GM18868 (cell line): ENCODE results near the gene CFAP54.
"Not testable (repeated sequence)": the region's sequence is repeated elsewhere in the genome, so short reads cannot be mapped to it uniquely, and the experiment has no call there.

ENCODE experiments used
- ATAC-seq: cut with Tn5 transposase; IDR thresholded peaks from one replicate; pipeline ENCODE4 v1.9.1; 2021; ENCODE audit warnings: mild to moderate bottlenecking, moderate library complexity; ENCODE audit not compliant: unreplicated experiment

The CFAP54 gene

GRCh38 chr12:96623155-96623554 lies 133.8 kb downstream of the CFAP54 start:
- no peak for ATAC-seq

- no peak for ATAC-seq
Measured at GRCh38 chr12:96623656-96624217, 134.4 kb downstream of the CFAP54 start.

GRCh38 chr12:96635844-96636243 lies 146.5 kb downstream of the CFAP54 start:
- no peak for ATAC-seq

GRCh38 chr12:96636895-96637294 lies 147.5 kb downstream of the CFAP54 start:
- no peak for ATAC-seq

- ATAC-seq: no peak
Measured at GRCh38 chr12:96648923-96649322, 159.5 kb downstream of the CFAP54 start.

- no peak for ATAC-seq
Measured at GRCh38 chr12:96652870-96653269, 163.5 kb downstream of the CFAP54 start.

- no peak for ATAC-seq
Measured at GRCh38 chr12:96658075-96658474, 168.7 kb downstream of the CFAP54 start.

GRCh38 chr12:96669786-96670185 lies 180.4 kb downstream of the CFAP54 start:
- no peak for ATAC-seq

GRCh38 chr12:96670334-96670899 lies 181.0 kb downstream of the CFAP54 start:
- no peak for ATAC-seq

GRCh38 chr12:96675519-96675918 lies 186.1 kb downstream of the CFAP54 start:
- ATAC-seq: not testable (repeated sequence)

GRCh38 chr12:96677363-96677762 lies 188.0 kb downstream of the CFAP54 start:
- ATAC-seq: no peak

- ATAC-seq: no peak
Measured at GRCh38 chr12:96687719-96688118, 198.3 kb downstream of the CFAP54 start.

GRCh38 chr12:96698521-96698920 lies 209.1 kb downstream of the CFAP54 start:
- ATAC-seq: no peak

- no peak for ATAC-seq
Measured at GRCh38 chr12:96698965-96699364, 209.6 kb downstream of the CFAP54 start.

GRCh38 chr12:96701856-96702255 lies 212.5 kb downstream of the CFAP54 start:
- no peak for ATAC-seq

GRCh38 chr12:96710127-96710745 lies 220.9 kb downstream of the CFAP54 start:
- ATAC-seq: no peak

GRCh38 chr12:96711364-96711763 lies 222.0 kb downstream of the CFAP54 start:
- ATAC-seq: peak; percentile 69

- ATAC-seq: no peak
Measured at GRCh38 chr12:96714199-96714598, 224.8 kb downstream of the CFAP54 start.

- ATAC-seq: peak; percentile 87
Measured at GRCh38 chr12:96719660-96720362, 230.4 kb downstream of the CFAP54 start.

GRCh38 chr12:96720363-96720705 lies 231.0 kb downstream of the CFAP54 start:
- peak; percentile 16 for ATAC-seq

GRCh38 chr12:96729466-96729865 lies 240.1 kb downstream of the CFAP54 start:
- not testable (repeated sequence) for ATAC-seq

GRCh38 chr12:96729886-96730285 lies 240.5 kb downstream of the CFAP54 start:
- no peak for ATAC-seq
